CD14-positive monocyte (primary cell): ENCODE data around the gene TSC22D3. TPM values are rescaled to one million over a fixed set of nuclear protein-coding genes. Genes with fewer than 3 reads are reported as not detected.

Source experiments
- DNase-seq, 3 donors: peaks; one replicate each; pipeline ENCODE4 v3.0.0-alpha.2; 2011 to 2022
- H2AFZ ChIP-seq: 2 replicates; pipeline ENCODE4 v1.6.0; 2012; ENCODE audit warnings: mild to moderate bottlenecking, low read depth, low read length, inconsistent platforms; ENCODE audit not compliant: insufficient read depth, poor library complexity, severe bottlenecking
- H3K27ac ChIP-seq, 2 donors: 1 replicate in 1 of 2; 2 replicates in 1 of 2; pipeline ENCODE4 v1.5.1; 2012 to 2013; ENCODE audit warnings: low read length in 2 of 2, control low read depth in 1 of 2, inconsistent platforms in 1 of 2, low read depth in 1 of 2, mild to moderate bottlenecking in 1 of 2
- H3K27me3 ChIP-seq, 2 donors: one replicate each; pipeline versions ENCODE4 v1.6.0 to v1.6.1; 2011 to 2013; ENCODE audit warnings: low read length in 2 of 2; ENCODE audit not compliant: control insufficient read depth in 2 of 2, insufficient read depth in 2 of 2
- H3K36me3 ChIP-seq, 2 donors: replicated peaks in 1 of 2; 1 replicate in 1 of 2; 2 replicates in 1 of 2; pipeline versions ENCODE4 v1.5.1 to v1.6.1; 2012 to 2013; ENCODE audit warnings: low read length in 2 of 2, control low read depth in 1 of 2, inconsistent platforms in 1 of 2, mild to moderate bottlenecking in 1 of 2; ENCODE audit not compliant: insufficient read depth in 2 of 2, control insufficient read depth in 1 of 2
- H3K4me1 ChIP-seq, 2 donors: 1 replicate in 1 of 2; 2 replicates in 1 of 2; pipeline versions ENCODE4 v1.5.1 to v1.6.1; 2012 to 2013; ENCODE audit warnings: low read length in 2 of 2, control low read depth in 1 of 2, inconsistent platforms in 1 of 2, mild to moderate bottlenecking in 1 of 2, moderate library complexity in 1 of 2; ENCODE audit not compliant: insufficient read depth in 2 of 2, control insufficient read depth in 1 of 2
- H3K4me2 ChIP-seq: replicated peaks from 2 replicates; pipeline ENCODE3; 2012; ENCODE audit warnings: low read length, moderate library complexity, mild to moderate bottlenecking; ENCODE audit not compliant: poor library complexity, severe bottlenecking; ENCODE audit errors: extremely low read depth
- H3K4me3 ChIP-seq, 3 experiments: fragments of 200-600 bp in 1 of 3; sonication (generic) in 1 of 3; replicated peaks in 1 of 3; 1 replicate in 2 of 3; 2 replicates in 1 of 3; pipeline ENCODE4 v1.5.1; 2011 to 2013; ENCODE audit warnings: low read length in 3 of 3, mild to moderate bottlenecking in 3 of 3, control low read depth in 2 of 3, low read depth in 2 of 3, inconsistent platforms in 1 of 3, moderate library complexity in 1 of 3
- H3K79me2 ChIP-seq: 2 replicates; pipeline ENCODE4 v1.6.0; 2012; ENCODE audit warnings: mild to moderate bottlenecking, control low read depth, inconsistent platforms, low read length, moderate library complexity; ENCODE audit not compliant: insufficient read depth
- H3K9ac ChIP-seq: 2 replicates; pipeline ENCODE4 v1.6.0; 2017; ENCODE audit warnings: low read length, mild to moderate bottlenecking; ENCODE audit not compliant: insufficient read depth, poor library complexity, severe bottlenecking
- H3K9me3 ChIP-seq, 2 donors: replicated peaks in 1 of 2; 1 replicate in 1 of 2; 2 replicates in 1 of 2; pipeline versions ENCODE4 v1.5.1 to v1.6.1; 2012 to 2013; ENCODE audit warnings: low read length in 2 of 2, control low read depth in 1 of 2; ENCODE audit not compliant: control insufficient read depth in 1 of 2, insufficient read depth in 1 of 2
- H4K20me1 ChIP-seq: 2 replicates; pipeline ENCODE4 v1.6.0; 2012; ENCODE audit warnings: mild to moderate bottlenecking, low read length, control low read depth, moderate library complexity; ENCODE audit not compliant: insufficient read depth
- H3K27ac Mint-ChIP-seq, 7 donors: one replicate each; pipeline ENCODE4 v1.8.0; 2020; ENCODE audit warnings: mild to moderate bottlenecking in 7 of 7, mixed read lengths in 7 of 7, moderate library complexity in 6 of 7, inconsistent platforms in 2 of 7
- H3K27me3 Mint-ChIP-seq, 3 donors: one replicate each; pipeline ENCODE4 v1.8.0; 2021 to 2022; ENCODE audit warnings: low read depth in 3 of 3, mild to moderate bottlenecking in 3 of 3, mixed read lengths in 3 of 3, moderate library complexity in 3 of 3, inconsistent platforms in 1 of 3
- H3K36me3 Mint-ChIP-seq, 2 donors: one replicate each; pipeline ENCODE4 v1.8.0; 2020; ENCODE audit warnings: mixed read lengths in 2 of 2, inconsistent platforms in 1 of 2, mild to moderate bottlenecking in 1 of 2
- H3K4me1 Mint-ChIP-seq: one replicate; pipeline ENCODE4 v1.8.0; 2020; ENCODE audit warnings: mild to moderate bottlenecking, mixed read lengths
- H3K4me3 Mint-ChIP-seq, 2 donors: one replicate each; pipeline ENCODE4 v1.8.0; 2020; ENCODE audit warnings: mild to moderate bottlenecking in 2 of 2, mixed read lengths in 2 of 2, moderate library complexity in 1 of 2
- H3K9me3 Mint-ChIP-seq, 7 donors: one replicate each; pipeline ENCODE4 v1.8.0; 2020 to 2022; ENCODE audit warnings: mixed read lengths in 7 of 7, mild to moderate bottlenecking in 6 of 7, moderate library complexity in 6 of 7, inconsistent platforms in 2 of 7
- CTCF ChIP-seq: fragments of 200-600 bp; IDR thresholded peaks from one replicate; pipeline ENCODE4 v1.8.0; 2022; ENCODE audit warnings: antibody characterized with exemption, mild to moderate bottlenecking
- WGBS: methylation state at CpG from one replicate; pipeline ENCODE4 v1.1.5; 2013; ENCODE audit warnings: missing lambda C conversion rate; ENCODE audit not compliant: insufficient coverage; 5-methylcytosine and 5-hydroxymethylcytosine counted together
- intact Hi-C, 2 donors: fragments of 100-400 bp; cut with micrococcal nuclease; formaldehyde crosslinking; loops; one replicate each; pipeline versions ENCODE4 v1.15.0 to v1.15.1; 2023
- polyA plus RNA-seq, 3 donors: library from polyadenylated mRNA; depleted of rRNA in 1 of 3; unstranded in 2 of 3; stranded (reverse) in 1 of 3; fragments of 300-500 nt in 2 of 3; fragments of >200 nt in 1 of 3; fragmentation: Illumina TruSeq in 2 of 3; gene quantifications; 1 replicate in 2 of 3; 2 replicates in 1 of 3; pipeline ENCODE4 v1.2.3, GENCODE V29; 2012 to 2021

TSC22D3 gene
- polyA plus RNA-seq, 3 donors: 171 to 1,562 (median 326) TPM

- Histone ChIP-seq H3K4me1 (no peaks in the 10 kb centered on the region), H3K9me3 (no peaks in the 10 kb centered on the region), H3K4me3 (no peak overlapping the region), H3K36me3 (no peaks in the 10 kb centered on the region), H2AFZ (no peak overlapping the region), H3K27me3 (peaks cover 2 to 3% of the 10 kb centered on the region in 2 donors), H3K4me2 (no peak overlapping the region), H3K27ac (no peak overlapping the region), H3K9ac (no peak overlapping the region), H3K79me2 (no peaks in the 10 kb centered on the region), H4K20me1 (no peaks in the 10 kb centered on the region)
- Mint-ChIP-seq H3K36me3 (no peaks in the 10 kb centered on the region), H3K27me3 (peaks cover 2 to 13% (median 3%) of the 10 kb centered on the region in 3 donors), H3K27ac (no peak overlapping the region), H3K9me3 (no peaks in the 10 kb centered on the region), H3K4me1 (no peaks in the 10 kb centered on the region), H3K4me3 (no peak overlapping the region)
- no CpG with 5 or more reads among the region's 3 CpGs for WGBS
- no peak for TF ChIP-seq CTCF
- intact Hi-C loops: no loop called here
- DNase-seq: no peak
Measured at GRCh38 chrX:107768051-107768450, 7.5 kb downstream of the TSC22D3 start.

GRCh38 chrX:107766470-107767150, 9.0 kb downstream of the TSC22D3 start:
- H2AFZ ChIP-seq: no peak overlapping the region
- Mint-ChIP-seq H3K4me1 (no peaks in the 10 kb centered on the region), H3K4me3 (no peak overlapping the region), H3K9me3 (no peaks in the 10 kb centered on the region), H3K27ac (no peak overlapping the region), H3K27me3 (peaks cover 2 to 16% (median 4%) of the 10 kb centered on the region in 3 donors), H3K36me3 (no peaks in the 10 kb centered on the region)
- no peak overlapping the region for H3K4me3 ChIP-seq
- intact Hi-C loops: no loop called here
- no peaks in the 10 kb centered on the region for H3K9me3 ChIP-seq
- H3K9ac ChIP-seq: no peak overlapping the region
- no peak overlapping the region for H3K4me2 ChIP-seq
- DNase-seq: no peak
- no peaks in the 10 kb centered on the region for H3K4me1 ChIP-seq
- TF ChIP-seq CTCF: no peak
- H3K27ac ChIP-seq: no peak overlapping the region
- H3K27me3 ChIP-seq: peaks cover 0 to 2% of the 10 kb centered on the region in 2 donors
- H4K20me1 ChIP-seq: no peaks in the 10 kb centered on the region
- H3K36me3 ChIP-seq: no peaks in the 10 kb centered on the region
- WGBS: no CpG with 5 or more reads among the region's 8 CpGs
- H3K79me2 ChIP-seq: no peaks in the 10 kb centered on the region
